Measurements from ENCODE around the gene DHPS.
"Not testable (repeated sequence)": the region's sequence is repeated elsewhere in the genome, so short reads cannot be mapped to it uniquely, and the experiment has no call there.

DHPS gene

DNA sequence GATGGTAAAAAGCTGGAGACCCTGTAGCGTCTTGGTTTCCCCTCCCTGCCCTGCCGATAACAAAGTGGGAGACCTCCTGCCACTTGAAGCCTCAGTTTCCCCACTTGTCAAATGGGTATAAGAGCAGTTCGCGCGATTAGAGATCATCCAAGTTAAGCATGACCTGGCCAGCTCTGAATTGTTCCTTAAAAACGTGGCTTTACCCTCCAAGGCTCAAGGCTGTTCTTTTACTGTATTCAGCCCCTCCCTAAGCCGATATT lies 41.6 kb upstream of the DHPS start:
- peak overlapping the region; percentile 95 for H3K27ac ChIP-seq
- TF ChIP-seq, protein P1, sequence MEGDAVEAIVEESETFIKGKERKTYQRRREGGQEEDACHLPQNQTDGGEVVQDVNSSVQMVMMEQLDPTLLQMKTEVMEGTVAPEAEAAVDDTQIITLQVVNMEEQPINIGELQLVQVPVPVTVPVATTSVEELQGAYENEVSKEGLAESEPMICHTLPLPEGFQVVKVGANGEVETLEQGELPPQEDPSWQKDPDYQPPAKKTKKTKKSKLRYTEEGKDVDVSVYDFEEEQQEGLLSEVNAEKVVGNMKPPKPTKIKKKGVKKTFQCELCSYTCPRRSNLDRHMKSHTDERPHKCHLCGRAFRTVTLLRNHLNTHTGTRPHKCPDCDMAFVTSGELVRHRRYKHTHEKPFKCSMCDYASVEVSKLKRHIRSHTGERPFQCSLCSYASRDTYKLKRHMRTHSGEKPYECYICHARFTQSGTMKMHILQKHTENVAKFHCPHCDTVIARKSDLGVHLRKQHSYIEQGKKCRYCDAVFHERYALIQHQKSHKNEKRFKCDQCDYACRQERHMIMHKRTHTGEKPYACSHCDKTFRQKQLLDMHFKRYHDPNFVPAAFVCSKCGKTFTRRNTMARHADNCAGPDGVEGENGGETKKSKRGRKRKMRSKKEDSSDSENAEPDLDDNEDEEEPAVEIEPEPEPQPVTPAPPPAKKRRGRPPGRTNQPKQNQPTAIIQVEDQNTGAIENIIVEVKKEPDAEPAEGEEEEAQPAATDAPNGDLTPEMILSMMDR (conservative IDR thresholded peaks at IDR 0.05): no peak

DNA sequence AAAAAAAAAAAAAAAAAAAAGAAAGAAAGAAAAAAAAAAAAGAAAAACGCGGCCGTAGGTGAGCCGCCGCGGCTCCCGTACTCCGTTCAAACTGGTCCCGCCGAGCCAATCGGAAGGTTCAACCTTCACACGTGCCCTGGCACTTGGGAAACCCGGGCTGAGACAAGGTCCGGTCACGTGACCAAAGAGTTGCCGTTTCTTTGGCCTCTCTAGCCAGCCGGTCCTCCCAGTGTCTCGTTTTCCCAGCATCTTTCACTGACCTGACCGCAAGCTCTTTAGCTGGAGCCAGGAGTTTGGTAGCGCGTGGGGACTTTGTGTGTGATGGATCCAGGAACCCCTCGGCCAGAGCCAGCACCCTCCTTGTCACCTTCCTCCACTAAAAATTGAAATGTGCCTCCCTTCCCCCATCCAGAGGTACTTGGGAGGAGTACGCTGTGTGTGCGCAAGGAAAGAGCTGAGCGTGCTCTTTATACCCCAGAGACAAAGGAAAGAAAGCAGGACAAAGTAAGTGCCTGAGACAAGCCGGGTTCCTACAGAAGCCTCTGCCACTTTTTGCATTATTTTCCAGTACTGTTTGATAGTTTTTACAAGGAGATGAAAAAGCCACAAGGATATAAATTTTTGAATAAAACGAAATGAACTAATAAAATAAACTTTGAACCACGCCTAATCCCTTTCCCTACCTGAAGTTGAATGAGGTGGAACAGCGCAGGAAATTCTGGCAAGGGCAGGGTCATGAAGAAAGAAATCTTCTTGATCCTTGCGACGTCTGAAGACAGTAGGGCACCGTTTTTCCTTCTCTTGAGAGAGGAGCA lies 41.1 kb upstream of the DHPS start:
- H3K27ac ChIP-seq: peak overlapping the region; percentile 95
- TF ChIP-seq, protein P1 (conservative IDR thresholded peaks at IDR 0.05): no peak

DNA sequence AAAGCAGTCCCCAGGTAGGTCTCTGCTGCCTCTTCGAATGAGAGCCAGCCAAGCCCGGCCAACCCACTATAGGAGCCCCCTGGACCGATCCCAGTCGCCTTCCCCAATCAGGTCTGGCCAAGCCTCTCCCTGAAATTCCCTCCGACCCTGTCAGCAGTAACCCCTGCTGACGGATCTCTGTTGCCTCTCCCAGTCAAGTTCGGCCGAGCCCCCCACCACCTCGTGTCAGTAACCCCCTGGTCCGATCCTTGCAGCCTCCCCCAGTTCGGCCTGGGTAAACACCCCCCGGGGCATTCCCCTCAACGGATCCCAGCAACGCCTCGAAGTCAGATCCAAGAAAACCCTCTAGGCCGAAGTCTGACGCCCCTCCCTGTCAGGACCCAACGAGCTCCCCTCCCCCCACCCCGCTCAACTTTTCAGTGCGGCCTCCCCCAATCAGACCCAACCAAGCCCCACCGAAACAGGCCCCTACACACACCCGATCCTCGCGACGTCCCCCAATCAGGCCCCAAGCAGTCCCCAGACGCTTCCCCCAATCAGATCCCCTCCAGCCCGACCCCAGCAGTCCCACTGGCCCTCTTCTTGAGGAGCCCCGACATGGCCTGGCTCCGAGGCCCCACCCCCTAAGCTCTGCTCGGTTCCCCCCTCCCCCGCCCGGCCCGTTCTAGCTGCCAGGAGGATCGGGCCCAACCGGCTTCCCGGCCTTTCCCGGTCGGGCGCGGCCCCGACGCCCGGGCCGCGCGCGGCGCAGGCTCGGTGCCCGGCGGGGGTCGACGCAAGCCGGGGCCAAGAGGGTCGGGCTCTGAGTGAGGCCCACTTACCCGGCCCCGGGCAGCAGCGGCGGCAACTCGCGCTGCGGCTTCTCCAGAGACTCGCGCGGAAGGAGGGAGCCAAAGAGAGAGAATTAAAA lies 40.2 kb upstream of the DHPS start:
- peak overlapping the region; percentile 95 for H3K27ac ChIP-seq
- TF ChIP-seq, protein P1 (conservative IDR thresholded peaks at IDR 0.05): no peak

DNA sequence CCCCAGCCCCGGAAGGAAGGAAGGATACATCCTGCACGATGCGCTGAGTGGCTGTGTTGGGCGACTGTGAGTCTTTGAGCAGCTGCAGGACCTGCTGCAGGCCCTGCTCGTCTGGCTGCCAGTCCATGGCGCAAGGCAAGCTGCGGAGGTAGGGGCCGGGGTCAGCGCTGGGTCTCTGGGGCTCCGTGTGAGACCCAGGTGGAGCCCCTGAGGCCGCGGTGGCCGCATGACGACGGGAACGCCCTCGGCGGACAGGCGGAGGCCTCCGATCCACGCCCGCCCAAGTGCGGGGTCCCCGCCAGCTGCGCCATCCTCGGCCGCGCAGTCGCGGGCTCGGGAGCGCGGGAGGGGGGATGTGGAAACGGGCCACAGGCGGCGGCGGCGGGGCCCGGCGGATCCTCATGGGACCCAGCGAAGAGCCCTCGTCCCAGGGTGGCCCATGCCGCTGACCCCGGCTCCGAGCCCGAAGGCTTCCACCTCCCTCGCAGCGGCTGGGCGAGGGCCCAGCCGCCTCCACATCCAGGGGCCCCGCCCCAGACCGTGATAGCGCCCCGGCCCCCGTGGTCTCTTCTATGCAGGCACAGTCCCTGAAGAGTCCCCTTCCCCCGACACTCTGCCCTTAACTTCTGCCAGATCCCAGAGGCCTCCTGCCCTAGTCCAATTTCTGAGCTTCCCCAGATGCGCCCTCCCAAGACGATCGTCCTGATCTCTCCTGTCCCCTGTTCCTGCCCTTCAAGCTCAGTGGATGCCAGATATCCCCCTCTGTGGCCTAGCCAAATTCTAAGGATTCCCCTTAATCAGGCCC lies 39.4 kb upstream of the DHPS start:
- H3K27ac ChIP-seq: peak overlapping the region; percentile 95
- TF ChIP-seq, protein P1 (conservative IDR thresholded peaks at IDR 0.05): no peak

DNA sequence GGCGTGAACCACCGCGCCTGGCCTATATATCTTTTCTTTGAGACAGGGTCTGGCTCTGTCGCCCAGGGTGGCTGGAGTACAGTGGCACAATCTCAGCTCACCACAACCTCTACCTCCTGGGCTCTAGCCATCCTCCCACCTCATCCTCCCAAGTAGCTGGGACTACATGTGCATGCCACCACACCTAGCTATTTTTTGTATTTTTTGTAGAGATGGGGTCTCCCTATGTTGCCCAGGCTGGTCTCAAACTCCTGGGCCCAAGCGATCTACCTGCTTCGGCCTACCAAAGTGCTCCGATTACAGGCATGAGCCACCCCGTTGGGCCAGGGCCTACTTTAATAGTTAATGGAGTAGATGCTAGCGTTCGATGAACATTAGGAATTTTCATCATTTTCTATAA lies 38.6 kb upstream of the DHPS start:
- peak overlapping the region; percentile 95 for H3K27ac ChIP-seq
- TF ChIP-seq, protein P1 (conservative IDR thresholded peaks at IDR 0.05): no peak

DNA sequence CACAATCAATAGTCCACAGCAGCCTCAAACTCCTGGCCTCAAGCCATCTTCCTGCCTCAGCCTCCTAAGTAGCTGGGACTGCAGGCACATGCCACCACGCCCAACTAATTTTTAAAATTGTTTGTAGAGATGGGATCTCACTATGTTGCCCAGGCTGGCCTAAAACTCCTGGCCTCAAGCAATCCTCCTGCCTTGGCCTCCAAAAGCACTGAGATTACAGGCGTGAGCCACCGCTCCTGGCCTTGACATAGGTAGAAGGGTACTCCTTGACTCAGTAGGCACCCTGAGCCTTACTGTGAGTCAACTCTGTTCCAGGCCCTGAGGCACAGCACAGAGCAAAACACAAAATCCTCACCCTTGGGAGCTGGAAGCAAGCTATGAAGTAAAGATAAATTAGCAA lies 34.2 kb upstream of the DHPS start:
- TF ChIP-seq, protein P1 (conservative IDR thresholded peaks at IDR 0.05): no peak

DNA sequence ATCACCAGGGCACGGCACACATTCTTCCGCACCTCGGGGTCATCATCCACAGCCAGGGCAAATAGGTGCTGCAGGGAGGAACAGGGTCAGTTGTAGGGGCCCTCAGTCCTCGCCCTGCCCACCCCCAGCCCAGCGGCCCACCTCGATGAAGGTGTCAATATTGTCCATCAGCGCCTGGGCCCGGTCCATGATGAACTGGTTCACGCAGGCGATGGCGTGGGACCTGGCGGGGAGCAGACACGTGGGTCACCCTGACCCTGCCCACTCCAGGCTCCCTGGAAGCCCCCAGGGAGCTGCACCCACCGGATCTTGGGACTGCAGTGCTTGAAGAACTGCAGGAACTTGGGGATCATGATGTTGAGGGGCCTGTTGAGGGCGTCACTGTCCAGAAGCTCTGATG lies 33.4 kb upstream of the DHPS start:
- TF ChIP-seq, protein P1 (conservative IDR thresholded peaks at IDR 0.05): no peak
- no peak overlapping the region for H3K27ac ChIP-seq

More for the DNA sequence above, 34.2 kb upstream of the DHPS start:
- no peak overlapping the region for H3K27ac ChIP-seq

DNA sequence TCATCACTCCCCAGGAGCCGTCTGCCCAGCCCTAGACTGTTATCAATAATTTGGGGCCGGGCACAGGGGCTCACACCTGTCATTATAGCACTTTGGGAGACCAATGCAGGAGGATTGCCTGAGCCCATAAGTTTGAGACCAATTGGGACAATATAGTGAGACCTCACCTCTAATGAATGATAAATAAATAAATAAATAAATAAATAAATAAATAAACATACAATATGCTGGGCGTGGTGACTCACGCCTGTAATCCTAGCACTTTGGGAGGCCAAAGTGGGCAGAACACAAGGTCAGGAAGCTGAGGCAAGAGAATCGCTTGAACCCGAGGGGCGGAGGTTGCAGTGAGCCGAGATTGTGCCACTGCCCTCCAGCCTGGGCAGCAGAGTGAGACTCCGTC lies 31.6 kb upstream of the DHPS start:
- not testable (repeated sequence) for H3K27ac ChIP-seq
